ENCODE data around the gene MAD1L1.
A peak's percentile ranks its signal among the peaks of the same experiment; 100 is the strongest.

MAD1L1 gene

GRCh38 chr7:1843921-1844335 lies 388.8 kb downstream of the MAD1L1 start:
- H2BK5ac ChIP-seq (ENCODE audit: low read depth, low read length, poor library complexity, severe bottlenecking) = no peak overlapping the region
- no peak overlapping the region for H2AK5ac ChIP-seq (ENCODE audit: low read length, severe bottlenecking)
- peaks cover 20% of the 10 kb centered on the region for H3K4me1 ChIP-seq (ENCODE audit: control insufficient read depth, insufficient read depth, low read depth, low read length)
- no peak for DNase-seq
- H3K14ac ChIP-seq (ENCODE audit: low read length in 2 of 2) = no peak overlapping the region
- no peak overlapping the region for H3K27ac ChIP-seq (ENCODE audit: low read length, poor library complexity, severe bottlenecking)
- no peaks in the 10 kb centered on the region for H3K27me3 ChIP-seq (ENCODE audit: control insufficient read depth in 1 of 2, insufficient read depth in 1 of 2, low read length in 2 of 2)
- H3K4me3 ChIP-seq (ENCODE audit: insufficient read depth in 1 of 2, low read depth in 1 of 2, low read length in 2 of 2) = no peak overlapping the region
- no peak overlapping the region for H3K4me2 ChIP-seq (ENCODE audit: low read length, poor library complexity, severe bottlenecking)
- no peak overlapping the region for H2BK120ac ChIP-seq (ENCODE audit: low read depth, low read length)
- H4K91ac ChIP-seq (ENCODE audit: low read length) = no peak overlapping the region
- H2AFZ ChIP-seq (ENCODE audit: low read depth, low read length) = no peak overlapping the region
- no peak overlapping the region for H3K18ac ChIP-seq (ENCODE audit: low read depth in 1 of 2, low read length in 2 of 2)
- H3K36me3 ChIP-seq (ENCODE audit: control insufficient read depth in 1 of 2, insufficient read depth in 2 of 2, low read depth in 1 of 2, low read length in 2 of 2) = peaks cover 0 to 32% of the 10 kb centered on the region in 2 experiments
- no peak overlapping the region for H4K8ac ChIP-seq (ENCODE audit: low read length)
- 76% methylated on average over 11 of the region's 11 CpGs for WGBS
- H3K79me1 ChIP-seq (replicated peaks; ENCODE audit: low read length, poor library complexity, severe bottlenecking) = peaks cover 5% of the 10 kb centered on the region
- peak overlapping the region in 1 of 2 experiments; percentile 17 for H2BK12ac ChIP-seq (ENCODE audit: low read length in 2 of 2)
- no peak overlapping the region for H3K9ac ChIP-seq (ENCODE audit: low read length)
- no peak overlapping the region for H3K23ac ChIP-seq (ENCODE audit: low read length in 2 of 2)
- H2BK15ac ChIP-seq (ENCODE audit: low read depth, poor library complexity, severe bottlenecking) = no peak overlapping the region
- H3K9me3 ChIP-seq (ENCODE audit: control insufficient read depth, low read length) = no peaks in the 10 kb centered on the region
- H3K4ac ChIP-seq (ENCODE audit: low read depth in 1 of 2, low read length in 2 of 2) = peak overlapping the region in 1 of 2 experiments; percentile 25

GRCh38 chr7:1843271-1843861 lies 389.4 kb downstream of the MAD1L1 start:
- H3K9me3 ChIP-seq (ENCODE audit: control insufficient read depth, low read length) = no peaks in the 10 kb centered on the region
- peaks cover 20% of the 10 kb centered on the region for H3K4me1 ChIP-seq (ENCODE audit: control insufficient read depth, insufficient read depth, low read depth, low read length)
- H2BK15ac ChIP-seq (ENCODE audit: low read depth, poor library complexity, severe bottlenecking) = no peak overlapping the region
- peak overlapping the region in 1 of 2 experiments; percentile 38 for H3K14ac ChIP-seq (ENCODE audit: low read length in 2 of 2)
- no peak overlapping the region for H3K4me2 ChIP-seq (ENCODE audit: low read length, poor library complexity, severe bottlenecking)
- no peak overlapping the region for H3K4me3 ChIP-seq (ENCODE audit: insufficient read depth in 1 of 2, low read depth in 1 of 2, low read length in 2 of 2)
- H3K27ac ChIP-seq (ENCODE audit: low read length, poor library complexity, severe bottlenecking) = no peak overlapping the region
- no peaks in the 10 kb centered on the region for H3K27me3 ChIP-seq (ENCODE audit: control insufficient read depth in 1 of 2, insufficient read depth in 1 of 2, low read length in 2 of 2)
- no peak overlapping the region for H2AK5ac ChIP-seq (ENCODE audit: low read length, severe bottlenecking)
- no peak overlapping the region for H2AFZ ChIP-seq (ENCODE audit: low read depth, low read length)
- DNase-seq = peak; percentile 76
- H3K23ac ChIP-seq (ENCODE audit: low read length in 2 of 2) = no peak overlapping the region
- H4K91ac ChIP-seq (ENCODE audit: low read length) = no peak overlapping the region
- 50% methylated on average over 26 of the region's 26 CpGs for WGBS
- H3K9ac ChIP-seq (ENCODE audit: low read length) = no peak overlapping the region
- H3K4ac ChIP-seq (ENCODE audit: low read depth in 1 of 2, low read length in 2 of 2) = peak overlapping the region in 1 of 2 experiments; percentile 25
- H4K8ac ChIP-seq (ENCODE audit: low read length) = no peak overlapping the region
- no peak overlapping the region for H2BK120ac ChIP-seq (ENCODE audit: low read depth, low read length)
- H2BK12ac ChIP-seq (ENCODE audit: low read length in 2 of 2) = peak overlapping the region in 1 of 2 experiments; percentile 25
- H3K79me1 ChIP-seq (replicated peaks; ENCODE audit: low read length, poor library complexity, severe bottlenecking) = peaks cover 5% of the 10 kb centered on the region
- no peak overlapping the region for H2BK5ac ChIP-seq (ENCODE audit: low read depth, low read length, poor library complexity, severe bottlenecking)
- peak overlapping the region in 1 of 2 experiments; percentile 23 for H3K18ac ChIP-seq (ENCODE audit: low read depth in 1 of 2, low read length in 2 of 2)
- peaks cover 0 to 31% of the 10 kb centered on the region in 2 experiments for H3K36me3 ChIP-seq (ENCODE audit: control insufficient read depth in 1 of 2, insufficient read depth in 2 of 2, low read depth in 1 of 2, low read length in 2 of 2)

GRCh38 chr7:1842321-1843221 lies 390.2 kb downstream of the MAD1L1 start:
- H2BK120ac ChIP-seq (ENCODE audit: low read depth, low read length) = no peak overlapping the region
- H3K4ac ChIP-seq (ENCODE audit: low read depth in 1 of 2, low read length in 2 of 2) = peak overlapping the region in 1 of 2 experiments; percentile 5
- no peak overlapping the region for H4K8ac ChIP-seq (ENCODE audit: low read length)
- H2BK5ac ChIP-seq (ENCODE audit: low read depth, low read length, poor library complexity, severe bottlenecking) = no peak overlapping the region
- no peak overlapping the region for H3K14ac ChIP-seq (ENCODE audit: low read length in 2 of 2)
- H3K27me3 ChIP-seq (ENCODE audit: control insufficient read depth in 1 of 2, insufficient read depth in 1 of 2, low read length in 2 of 2) = no peaks in the 10 kb centered on the region
- peaks cover 3% of the 10 kb centered on the region for H3K79me1 ChIP-seq (replicated peaks; ENCODE audit: low read length, poor library complexity, severe bottlenecking)
- H3K4me3 ChIP-seq (ENCODE audit: insufficient read depth in 1 of 2, low read depth in 1 of 2, low read length in 2 of 2) = no peak overlapping the region
- H3K9ac ChIP-seq (ENCODE audit: low read length) = no peak overlapping the region
- peak overlapping the region in 1 of 2 experiments; percentile 18 for H3K18ac ChIP-seq (ENCODE audit: low read depth in 1 of 2, low read length in 2 of 2)
- H3K23ac ChIP-seq (ENCODE audit: low read length in 2 of 2) = peak overlapping the region in 1 of 2 experiments; percentile 84
- WGBS = 70% methylated on average over 29 of the region's 31 CpGs
- no peak overlapping the region for H2BK12ac ChIP-seq (ENCODE audit: low read length in 2 of 2)
- H3K36me3 ChIP-seq (ENCODE audit: control insufficient read depth in 1 of 2, insufficient read depth in 2 of 2, low read depth in 1 of 2, low read length in 2 of 2) = peaks cover 0 to 31% of the 10 kb centered on the region in 2 experiments
- H3K27ac ChIP-seq (ENCODE audit: low read length, poor library complexity, severe bottlenecking) = no peak overlapping the region
- peak overlapping the region; percentile 53 for H4K91ac ChIP-seq (ENCODE audit: low read length)
- H3K4me1 ChIP-seq (ENCODE audit: control insufficient read depth, insufficient read depth, low read depth, low read length) = peaks cover 20% of the 10 kb centered on the region
- H2AFZ ChIP-seq (ENCODE audit: low read depth, low read length) = no peak overlapping the region
- H2AK5ac ChIP-seq (ENCODE audit: low read length, severe bottlenecking) = no peak overlapping the region
- peak; percentile 21 for DNase-seq
- H2BK15ac ChIP-seq (ENCODE audit: low read depth, poor library complexity, severe bottlenecking) = peak overlapping the region; percentile 44
- H3K4me2 ChIP-seq (ENCODE audit: low read length, poor library complexity, severe bottlenecking) = no peak overlapping the region
- no peaks in the 10 kb centered on the region for H3K9me3 ChIP-seq (ENCODE audit: control insufficient read depth, low read length)

All from mesenchymal stem cell (in vitro differentiated cells and primary cell).